Upper lobe of right lung (tissue), 1 donor: ENCODE measurements around the gene SHTN1. TPM values are rescaled to one million over a fixed set of nuclear protein-coding genes. Genes with fewer than 3 reads are reported as not detected.

Experiments
- ATAC-seq: fragments of 200-7000 bp; cut with Tn5 transposase; one replicate; pipeline ENCODE4 v1.9.1; 2020; ENCODE audit warnings: mild to moderate bottlenecking, moderate library complexity
- DNase-seq: peaks from one replicate; pipeline ENCODE4 v3.0.0-alpha.2; 2020
- H3K27ac ChIP-seq: fragments of 200-600 bp; one replicate; pipeline ENCODE4 v1.8.0; 2022
- H3K27me3 ChIP-seq: fragments of 200-600 bp; one replicate; pipeline ENCODE4 v1.8.0; 2022; ENCODE audit warnings: mild to moderate bottlenecking
- H3K36me3 ChIP-seq: fragments of 200-600 bp; one replicate; pipeline ENCODE4 v1.8.0; 2022
- H3K4me1 ChIP-seq: fragments of 200-600 bp; one replicate; pipeline ENCODE4 v1.8.0; 2022
- H3K4me3 ChIP-seq: fragments of 200-600 bp; one replicate; pipeline ENCODE4 v1.8.0; 2022; ENCODE audit warnings: mild to moderate bottlenecking
- H3K9me3 ChIP-seq: fragments of 200-600 bp; one replicate; pipeline ENCODE4 v1.8.0; 2022
- intact Hi-C: fragments of 100-400 bp; cut with DNase I; formaldehyde crosslinking; loops from one replicate; pipeline ENCODE4 v1.11.0; 2022
- total RNA-seq: library from RNA; stranded (reverse); fragmentation: NEBNext Ultra II Directional; extraction: Animal tissue kit (Norgen Biotek cat#: 25700); gene quantifications from one replicate; pipeline ENCODE4 v1.2.1, GENCODE V29; 2021
- TF ChIP-seq, protein P1 (sequence below): fragments of 200-600 bp; IDR thresholded peaks from one replicate; pipeline ENCODE4 v1.8.0; 2022; ENCODE audit warnings: antibody characterized with exemption
- donor health status: DM: no; HTN: yes; CAD: no; lungs with severe emphysema.

SHTN1 gene
- total RNA-seq, 1 donor from 2014 or later: 40.4 TPM

- H3K27me3 ChIP-seq: no peaks in the 10 kb centered on the region
- intact Hi-C loops: no loop called here
- no peak overlapping the region for H3K27ac ChIP-seq
- H3K4me3 ChIP-seq: no peak overlapping the region
- H3K4me1 ChIP-seq: no peaks in the 10 kb centered on the region
- no peaks in the 10 kb centered on the region for H3K36me3 ChIP-seq
- H3K9me3 ChIP-seq: no peaks in the 10 kb centered on the region
- ATAC-seq (no peak), DNase-seq (no peak)
- TF ChIP-seq, protein P1, sequence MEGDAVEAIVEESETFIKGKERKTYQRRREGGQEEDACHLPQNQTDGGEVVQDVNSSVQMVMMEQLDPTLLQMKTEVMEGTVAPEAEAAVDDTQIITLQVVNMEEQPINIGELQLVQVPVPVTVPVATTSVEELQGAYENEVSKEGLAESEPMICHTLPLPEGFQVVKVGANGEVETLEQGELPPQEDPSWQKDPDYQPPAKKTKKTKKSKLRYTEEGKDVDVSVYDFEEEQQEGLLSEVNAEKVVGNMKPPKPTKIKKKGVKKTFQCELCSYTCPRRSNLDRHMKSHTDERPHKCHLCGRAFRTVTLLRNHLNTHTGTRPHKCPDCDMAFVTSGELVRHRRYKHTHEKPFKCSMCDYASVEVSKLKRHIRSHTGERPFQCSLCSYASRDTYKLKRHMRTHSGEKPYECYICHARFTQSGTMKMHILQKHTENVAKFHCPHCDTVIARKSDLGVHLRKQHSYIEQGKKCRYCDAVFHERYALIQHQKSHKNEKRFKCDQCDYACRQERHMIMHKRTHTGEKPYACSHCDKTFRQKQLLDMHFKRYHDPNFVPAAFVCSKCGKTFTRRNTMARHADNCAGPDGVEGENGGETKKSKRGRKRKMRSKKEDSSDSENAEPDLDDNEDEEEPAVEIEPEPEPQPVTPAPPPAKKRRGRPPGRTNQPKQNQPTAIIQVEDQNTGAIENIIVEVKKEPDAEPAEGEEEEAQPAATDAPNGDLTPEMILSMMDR: no peak
These were observed 43.4 kb downstream of the SHTN1 start for GRCh38 chr10:116961406-116962251.

DNA sequence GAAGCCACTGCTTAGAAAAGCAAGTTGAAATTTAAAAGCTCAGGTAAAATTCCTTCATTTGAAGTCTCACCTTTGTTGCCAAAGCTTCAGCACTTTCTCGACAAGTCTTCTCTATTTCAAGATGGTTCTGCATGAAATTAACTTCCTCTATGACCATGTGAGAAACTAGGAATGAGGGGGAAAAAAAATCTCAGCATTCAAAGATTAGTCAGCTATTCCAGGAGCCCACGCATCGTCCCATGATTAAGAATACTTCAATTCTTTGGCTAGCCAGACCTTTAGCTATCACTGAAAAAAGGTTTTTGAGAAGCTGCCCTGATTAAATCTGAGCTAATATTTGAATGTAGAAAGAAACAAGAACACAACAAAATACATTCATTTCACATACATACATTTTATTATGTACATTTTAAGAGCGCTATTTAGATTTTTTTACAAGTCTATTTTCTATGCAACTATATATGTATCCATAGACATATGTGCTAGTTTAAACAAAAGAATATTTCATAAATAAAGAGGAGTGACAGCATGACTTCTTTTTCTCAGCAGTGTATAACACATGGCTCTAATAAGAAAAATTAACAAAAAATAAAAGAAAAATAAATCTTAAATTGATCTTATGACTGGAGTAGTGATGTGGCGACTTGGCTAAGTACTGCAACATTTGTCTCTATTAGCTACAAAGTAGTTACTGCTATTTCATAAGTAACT lies 44.8 kb downstream of the SHTN1 start:
- Histone ChIP-seq H3K27me3 (no peaks in the 10 kb centered on the region), H3K9me3 (no peaks in the 10 kb centered on the region), H3K27ac (no peak overlapping the region), H3K4me1 (no peaks in the 10 kb centered on the region), H3K4me3 (no peak overlapping the region), H3K36me3 (no peaks in the 10 kb centered on the region)
- no peak for DNase-seq
- TF ChIP-seq, protein P1: no peak
- intact Hi-C loops: no loop called here
- peak; percentile 55 for ATAC-seq

- DNase-seq (no peak), ATAC-seq (no peak)
- TF ChIP-seq, protein P1: no peak
- no peaks in the 10 kb centered on the region for H3K9me3 ChIP-seq
- H3K27ac ChIP-seq: no peak overlapping the region
- H3K4me3 ChIP-seq: no peak overlapping the region
- no peaks in the 10 kb centered on the region for H3K27me3 ChIP-seq
- H3K4me1 ChIP-seq: peaks cover 4% of the 10 kb centered on the region
- intact Hi-C loops: no loop called here
- H3K36me3 ChIP-seq: no peaks in the 10 kb centered on the region
These were observed 52.3 kb downstream of the SHTN1 start for GRCh38 chr10:116952729-116953128.

DNA sequence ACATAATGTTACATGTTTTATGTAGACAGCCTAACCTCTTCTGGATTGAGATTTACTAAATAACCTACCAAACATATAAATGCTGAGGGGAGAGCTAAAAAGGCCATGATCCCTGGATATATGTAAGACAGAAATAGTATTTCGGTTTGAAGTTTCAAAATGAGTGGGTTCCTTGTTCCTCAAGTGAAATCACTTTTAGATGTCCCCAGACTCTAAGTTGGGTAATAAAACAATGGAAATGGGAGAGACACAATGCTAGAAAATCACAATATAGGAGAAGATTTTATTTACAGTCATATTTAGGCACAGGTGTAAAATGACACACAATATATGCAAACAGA lies 56.5 kb downstream of the SHTN1 start:
- H3K4me1 ChIP-seq: peaks cover 13% of the 10 kb centered on the region
- no peaks in the 10 kb centered on the region for H3K27me3 ChIP-seq
- no peaks in the 10 kb centered on the region for H3K36me3 ChIP-seq
- H3K9me3 ChIP-seq: no peaks in the 10 kb centered on the region
- no peak overlapping the region for H3K27ac ChIP-seq
- no peak overlapping the region for H3K4me3 ChIP-seq
- no peak for ATAC-seq
- intact Hi-C loops: no loop called here
- TF ChIP-seq, protein P1: no peak
- no peak for DNase-seq

- intact Hi-C loops: no loop called here
- Histone ChIP-seq H3K4me3 (no peak overlapping the region), H3K36me3 (no peaks in the 10 kb centered on the region), H3K27ac (no peak overlapping the region), H3K9me3 (no peaks in the 10 kb centered on the region), H3K4me1 (peaks cover 13% of the 10 kb centered on the region), H3K27me3 (no peaks in the 10 kb centered on the region)
- peak; percentile 71 for ATAC-seq
- TF ChIP-seq, protein P1: no peak
- DNase-seq: no peak
These were observed 57.0 kb downstream of the SHTN1 start for GRCh38 chr10:116947841-116948529.
